Measurements from ENCODE around the gene BTBD3.

BTBD3 gene

DNA sequence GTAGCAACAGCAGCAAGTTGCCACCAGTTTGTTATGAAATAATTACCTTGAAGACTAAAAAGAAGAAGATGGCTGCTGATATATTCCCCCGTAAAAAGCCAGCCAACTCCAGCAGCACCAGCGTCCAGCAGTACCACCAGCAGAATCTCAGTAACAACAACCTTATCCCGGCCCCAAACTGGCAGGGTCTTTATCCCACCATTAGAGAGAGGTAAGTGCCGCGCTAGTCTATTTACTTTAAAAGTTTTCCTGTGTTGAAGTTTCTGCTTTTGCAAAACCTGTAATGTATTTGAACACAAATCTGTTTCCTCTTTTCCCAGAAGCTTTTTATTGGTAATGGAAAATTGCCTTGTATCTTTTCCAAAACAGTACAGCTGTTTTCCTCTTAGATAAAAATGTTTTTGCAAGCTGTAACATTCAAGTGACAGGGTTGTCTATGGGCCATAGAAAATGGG is 725 bp downstream of the BTBD3 start:
- DNase-seq (ENCODE audit: low read depth), result no peak

DNA sequence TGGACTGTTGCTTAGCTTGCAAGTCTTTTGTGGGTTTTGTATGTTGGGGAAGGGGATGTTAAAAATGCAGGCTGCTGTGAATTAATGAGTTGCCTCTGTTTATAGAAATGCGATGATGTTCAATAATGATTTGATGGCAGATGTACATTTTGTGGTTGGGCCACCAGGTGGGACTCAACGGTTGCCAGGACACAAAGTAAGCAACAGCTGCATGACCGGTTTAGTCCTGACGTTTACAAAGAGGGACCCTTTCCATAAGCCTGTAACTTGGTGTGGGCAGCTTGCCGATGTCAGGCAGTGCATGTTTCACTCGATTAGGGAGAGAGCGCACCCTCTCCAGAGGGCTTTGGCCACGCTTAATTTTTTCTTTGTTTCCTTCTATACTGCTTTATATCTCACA is 1.3 kb downstream of the BTBD3 start:
- DNase-seq (ENCODE audit: low read depth), result no peak

DNA sequence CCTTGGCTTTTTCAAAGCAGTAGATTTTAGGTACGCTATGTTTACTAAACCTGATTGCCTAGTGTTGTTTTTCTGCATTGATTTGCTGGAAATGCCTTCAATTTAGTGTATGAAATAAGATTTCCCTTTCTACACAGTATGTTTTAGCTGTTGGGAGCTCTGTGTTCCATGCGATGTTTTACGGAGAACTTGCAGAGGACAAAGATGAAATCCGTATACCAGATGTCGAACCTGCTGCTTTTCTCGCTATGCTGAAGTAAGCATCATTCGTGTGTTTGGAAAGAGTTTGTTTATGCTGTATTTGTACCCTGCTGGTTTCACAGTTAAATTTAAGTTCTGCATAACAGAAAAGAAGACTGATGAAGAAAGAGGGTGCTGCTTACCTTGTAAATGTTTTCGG is 1.9 kb downstream of the BTBD3 start:
- DNase-seq (ENCODE audit: low read depth), result no peak

DNA sequence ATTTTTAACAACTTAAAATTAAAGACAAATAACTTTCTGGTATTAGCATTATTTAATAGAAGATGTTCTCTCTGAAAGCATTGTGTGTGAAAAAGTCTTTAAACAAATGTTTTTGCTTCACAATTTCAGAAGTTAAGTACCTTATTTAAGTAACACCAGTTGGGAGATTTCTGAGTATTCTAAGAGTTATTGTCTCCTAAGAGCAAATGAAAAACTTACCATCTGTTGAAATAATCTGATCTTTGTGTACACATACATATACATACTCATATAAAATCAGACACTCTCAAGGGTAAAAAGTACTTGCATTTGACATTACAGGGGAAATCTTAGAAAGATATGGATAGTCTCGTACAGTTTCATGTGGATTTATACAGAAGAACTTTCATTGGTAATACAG is 2.4 kb downstream of the BTBD3 start:
- no peak for DNase-seq (ENCODE audit: low read depth)

DNA sequence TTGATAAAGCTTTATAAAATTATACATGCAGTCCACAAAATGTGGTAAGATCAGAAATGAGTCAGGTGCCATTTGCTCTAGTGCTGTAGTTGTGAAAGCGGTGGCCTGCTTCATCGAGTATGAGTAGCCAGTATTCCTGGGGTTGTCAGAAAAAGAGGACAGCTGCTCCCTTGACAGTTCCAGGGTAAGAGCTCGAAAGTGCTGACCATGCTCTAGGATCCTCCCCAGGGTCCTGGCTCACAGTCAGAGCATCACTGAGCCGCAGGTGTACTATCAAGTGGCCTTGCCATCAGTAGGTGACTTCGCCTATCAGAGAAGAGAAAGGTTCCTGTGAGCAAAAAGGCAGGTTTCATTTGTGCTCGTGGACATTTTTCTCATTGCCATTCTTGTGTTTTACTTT is 3.6 kb downstream of the BTBD3 start:
- DNase-seq (ENCODE audit: low read depth), result no peak

DNA sequence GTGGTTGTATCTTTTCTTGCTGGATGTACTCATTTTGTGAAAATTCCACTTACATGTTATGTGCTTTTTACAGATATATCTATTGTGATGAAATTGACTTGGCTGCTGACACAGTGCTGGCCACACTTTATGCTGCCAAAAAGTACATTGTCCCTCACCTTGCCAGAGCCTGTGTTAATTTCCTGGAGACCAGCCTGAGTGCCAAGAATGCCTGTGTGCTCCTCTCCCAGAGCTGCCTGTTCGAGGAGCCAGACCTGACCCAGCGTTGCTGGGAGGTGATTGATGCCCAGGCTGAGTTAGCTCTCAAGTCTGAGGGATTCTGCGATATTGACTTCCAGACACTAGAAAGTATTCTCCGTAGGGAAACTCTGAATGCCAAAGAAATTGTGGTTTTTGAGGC is 4.9 kb downstream of the BTBD3 start:
- no peak for DNase-seq (ENCODE audit: low read depth)

DNA sequence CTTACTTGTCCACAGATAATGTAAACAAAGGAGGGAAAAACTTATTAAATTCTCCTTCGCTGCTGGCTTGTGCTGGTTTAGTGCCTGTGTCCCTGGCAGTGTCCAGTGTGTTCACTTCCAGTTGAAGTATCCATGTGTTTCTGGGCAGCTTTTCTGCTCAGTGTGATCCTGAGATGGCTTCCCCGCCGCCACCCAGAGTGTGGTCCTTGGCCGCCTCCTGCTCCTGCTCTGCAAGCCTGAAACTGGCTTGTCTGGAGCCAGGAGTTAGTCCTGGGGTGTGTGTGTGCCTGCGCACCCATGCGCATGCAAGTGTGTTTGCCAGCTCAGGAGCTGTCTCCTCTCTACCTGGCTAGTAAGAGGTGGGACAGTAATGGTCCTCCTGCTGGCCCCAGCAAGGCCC is 7.2 kb downstream of the BTBD3 start:
- DNase-seq (ENCODE audit: low read depth), result no peak

DNA sequence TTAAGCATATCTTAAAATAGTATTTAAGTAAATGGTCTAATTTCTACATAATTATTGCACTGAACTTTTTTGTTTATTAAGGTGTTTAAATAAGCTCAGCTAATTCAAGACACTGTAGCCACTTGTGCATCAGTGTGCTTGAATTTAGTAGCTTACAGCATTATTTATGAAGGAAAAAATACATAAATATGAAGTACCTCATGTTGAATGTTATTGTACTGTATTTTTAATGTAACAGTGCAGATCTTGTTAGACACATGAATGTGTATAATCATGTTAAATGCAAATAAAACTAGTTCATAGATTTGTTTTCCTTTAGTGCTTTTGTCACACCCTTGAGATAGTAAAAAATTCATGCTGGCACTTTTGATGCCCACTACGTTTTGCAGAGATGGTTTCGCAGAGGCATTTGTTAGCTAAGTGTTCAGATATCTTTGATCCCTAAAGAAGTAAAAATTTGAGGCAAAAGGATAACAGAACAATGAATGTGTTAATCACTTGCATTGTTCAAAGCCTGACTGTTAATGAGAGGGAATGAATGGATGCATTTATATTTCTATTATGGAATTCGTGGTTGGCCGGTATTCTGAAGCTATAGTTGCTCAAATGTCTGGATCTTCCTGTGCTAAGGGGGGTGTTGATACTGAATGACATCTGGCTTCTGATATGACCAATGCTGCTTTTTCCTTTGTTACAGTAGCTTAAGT is 8.8 kb downstream of the BTBD3 start:
- DNase-seq (ENCODE audit: low read depth), result no peak

DNA sequence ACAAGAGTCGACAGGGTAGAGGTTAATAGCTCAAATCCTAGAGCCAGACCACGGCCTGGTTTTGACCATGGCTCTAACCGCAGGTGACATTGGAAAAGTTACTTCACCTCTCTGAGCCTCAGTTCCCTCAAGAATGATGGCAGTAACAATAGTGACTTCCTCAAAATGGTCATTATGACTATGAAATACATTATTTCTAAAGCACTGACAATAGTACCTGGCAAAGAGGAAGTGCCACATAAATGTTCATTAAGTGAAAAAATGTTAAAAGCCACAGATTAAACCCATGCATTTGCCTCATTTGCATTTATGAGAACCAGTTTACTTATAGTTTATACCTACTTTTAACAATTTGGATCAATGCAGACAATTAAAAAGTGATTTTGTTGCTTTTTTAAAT is 12.3 kb downstream of the BTBD3 start:
- no peak for DNase-seq (ENCODE audit: low read depth)

DNA sequence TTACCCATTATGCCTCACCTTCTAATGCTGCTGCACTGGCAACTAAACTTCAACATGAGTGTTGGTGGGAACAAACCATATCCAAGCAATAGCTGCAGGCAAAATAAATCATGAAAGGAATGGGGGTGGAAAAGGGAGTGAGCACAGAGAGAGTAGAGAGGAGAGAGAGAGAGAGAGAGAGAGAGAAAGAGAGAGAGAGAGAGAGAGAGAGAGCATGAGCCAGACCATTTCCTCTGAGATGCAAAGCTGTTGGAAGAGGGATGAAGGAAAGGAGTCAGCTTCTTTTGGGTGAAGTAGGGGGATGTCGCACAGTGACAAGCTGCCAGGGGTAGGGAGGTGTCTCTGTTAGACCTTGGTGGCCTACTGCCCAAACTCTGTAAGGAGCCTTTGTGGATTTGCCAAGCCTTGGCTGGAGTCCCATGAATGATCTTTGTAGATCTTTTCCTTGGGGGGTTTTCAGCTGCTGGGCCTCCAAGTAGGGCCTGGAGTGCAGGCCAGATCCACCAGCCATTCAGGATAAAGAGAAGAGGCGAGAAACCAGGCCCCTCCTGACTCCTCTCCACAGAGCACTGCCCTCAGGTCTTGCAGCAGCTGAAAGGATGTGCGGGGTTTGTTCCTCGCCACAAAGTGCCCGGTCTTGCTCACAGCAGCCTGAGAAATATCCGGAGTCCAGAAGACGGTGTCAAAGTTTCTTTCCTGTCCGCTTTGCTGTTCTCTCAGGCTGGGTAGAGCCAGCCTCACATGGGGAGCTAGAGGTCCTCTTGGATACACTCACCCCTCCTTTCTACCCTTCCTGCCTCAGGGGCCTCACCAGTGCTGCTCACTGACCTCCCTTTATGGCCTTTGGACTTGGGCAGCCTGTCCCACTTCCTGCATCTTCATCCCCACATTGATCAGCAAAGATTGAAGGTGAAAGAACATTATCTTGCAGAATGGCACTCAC is 17.8 kb downstream of the BTBD3 start:
- no peak for DNase-seq (ENCODE audit: low read depth)

DNA sequence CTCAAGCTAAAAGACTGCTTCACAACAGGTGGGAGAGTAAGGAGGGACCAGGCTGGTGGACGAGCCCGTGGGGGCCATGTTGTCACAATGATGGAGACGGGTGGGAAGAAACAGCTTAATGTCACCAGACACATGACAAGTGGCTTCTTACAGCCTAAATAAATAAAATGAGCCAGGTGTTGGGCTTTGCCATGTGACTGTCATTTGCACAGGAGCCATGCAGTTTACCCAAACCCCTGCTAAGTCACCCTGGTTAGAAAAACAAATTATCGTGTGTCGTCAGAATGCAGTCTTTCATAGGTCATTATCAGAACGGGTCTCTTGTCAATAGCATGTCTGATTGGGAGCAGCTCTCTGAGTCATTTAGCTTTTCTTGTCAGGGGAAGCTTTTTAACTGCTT is 18.5 kb downstream of the BTBD3 start:
- DNase-seq (ENCODE audit: low read depth), result no peak

DNA sequence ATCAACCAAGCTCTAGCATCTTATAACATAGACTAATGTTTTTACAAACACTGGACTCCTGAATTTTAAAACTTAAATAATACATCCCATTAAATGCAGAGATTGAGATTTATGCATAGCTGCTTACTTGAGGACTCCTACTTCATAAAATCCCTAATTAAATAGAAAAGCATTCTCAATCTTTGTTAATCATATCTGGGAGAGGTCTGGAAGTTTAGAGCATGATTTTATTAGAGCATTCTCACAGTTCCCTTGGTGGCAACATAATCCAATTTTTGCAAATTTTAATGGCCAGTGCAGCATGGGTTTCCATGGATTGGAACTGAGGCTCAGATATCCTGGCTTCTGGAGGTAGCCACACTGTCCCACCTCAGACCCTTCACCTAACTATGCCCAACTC is 19.5 kb downstream of the BTBD3 start:
- DNase-seq (ENCODE audit: low read depth), result no peak

DNA sequence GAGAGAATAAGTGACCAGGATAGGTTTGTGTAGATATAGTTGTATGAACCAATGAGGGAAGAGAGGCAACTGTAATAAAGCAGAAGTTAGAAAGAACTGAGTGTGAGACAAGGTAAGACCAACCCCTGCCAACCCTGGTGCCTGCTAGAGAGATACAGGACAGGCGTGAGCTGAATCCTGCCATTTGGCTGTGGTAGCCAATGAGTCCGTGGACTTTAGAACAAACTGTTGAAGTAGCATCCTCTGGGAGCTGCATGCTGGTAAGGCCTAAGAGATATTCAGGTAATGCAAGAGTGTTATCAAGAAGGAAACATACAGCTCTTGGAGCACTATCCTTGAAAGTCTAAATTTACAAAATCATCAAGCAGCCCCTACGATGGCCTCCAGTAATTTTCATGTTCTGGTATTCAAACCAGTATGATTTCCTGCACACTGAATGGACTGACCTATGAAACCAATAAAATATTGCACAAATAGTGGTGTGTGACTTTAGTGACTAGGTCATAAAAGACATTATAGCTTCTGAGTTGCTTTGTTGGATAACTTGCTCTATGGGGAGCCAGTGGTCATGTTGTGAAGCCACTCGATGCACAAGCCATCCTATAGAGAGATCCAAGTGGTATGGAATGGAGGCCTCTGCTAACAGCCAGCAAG is 24.0 kb downstream of the BTBD3 start:
- no peak for DNase-seq (ENCODE audit: low read depth)

DNA sequence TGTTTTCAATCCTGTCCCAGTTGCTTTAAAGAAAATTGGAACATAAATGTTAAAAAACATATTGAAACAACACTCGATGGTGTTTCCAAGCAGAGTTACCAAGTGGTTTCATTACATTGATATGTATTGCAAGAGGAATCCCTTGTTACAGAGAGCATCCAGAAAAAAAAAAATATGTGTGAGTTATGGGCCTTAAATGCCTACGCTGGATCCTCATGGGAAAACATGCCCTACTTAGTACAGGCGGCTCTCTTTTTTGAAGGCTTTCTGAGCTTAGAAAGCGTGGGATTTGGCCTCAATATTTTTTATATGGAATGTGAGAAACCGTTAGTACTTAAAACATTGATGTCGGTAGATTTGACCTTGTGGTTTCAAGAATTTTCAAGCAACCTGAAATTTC is 26.1 kb downstream of the BTBD3 start:
- no peak for DNase-seq (ENCODE audit: low read depth)

DNA sequence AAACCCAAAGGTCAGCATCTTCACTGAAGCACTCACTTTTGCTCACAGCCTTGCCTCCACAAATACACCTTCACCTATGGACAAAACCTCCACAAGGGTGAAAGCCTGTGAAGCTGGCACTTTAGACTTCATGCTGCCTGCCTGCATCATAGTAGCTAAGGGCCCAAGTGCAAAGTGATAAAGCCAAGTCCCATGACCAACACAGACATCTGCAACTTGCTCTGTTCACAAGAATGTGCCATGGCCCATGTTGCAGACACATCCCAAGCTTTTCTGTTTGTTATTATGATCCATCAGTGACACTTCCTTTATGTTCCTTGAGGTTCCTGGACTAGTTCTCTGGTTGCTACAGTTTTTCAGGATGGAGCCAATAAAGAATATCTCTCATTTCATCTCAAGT is 31.1 kb downstream of the BTBD3 start:
- DNase-seq (ENCODE audit: low read depth), result no peak

DNA sequence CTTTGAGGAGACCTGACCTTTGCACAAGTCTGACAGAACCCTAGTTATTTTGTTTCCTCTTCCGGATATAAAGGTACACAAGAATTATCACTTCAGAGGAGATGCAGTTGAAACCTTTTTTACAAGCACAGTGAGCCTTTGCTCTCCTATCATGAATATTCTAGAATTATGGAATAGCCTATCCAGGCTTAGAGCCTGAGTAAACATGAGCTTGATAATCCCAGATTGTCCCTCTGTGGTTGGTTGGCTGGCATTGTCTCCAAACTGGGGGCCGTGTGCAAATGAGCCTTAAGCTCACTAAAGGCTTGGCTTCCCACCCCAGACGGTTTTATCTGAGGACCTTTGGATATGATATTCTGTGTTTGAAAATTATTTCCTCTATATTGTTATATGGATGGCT is 32.0 kb downstream of the BTBD3 start:
- DNase-seq (ENCODE audit: low read depth), result no peak

DNA sequence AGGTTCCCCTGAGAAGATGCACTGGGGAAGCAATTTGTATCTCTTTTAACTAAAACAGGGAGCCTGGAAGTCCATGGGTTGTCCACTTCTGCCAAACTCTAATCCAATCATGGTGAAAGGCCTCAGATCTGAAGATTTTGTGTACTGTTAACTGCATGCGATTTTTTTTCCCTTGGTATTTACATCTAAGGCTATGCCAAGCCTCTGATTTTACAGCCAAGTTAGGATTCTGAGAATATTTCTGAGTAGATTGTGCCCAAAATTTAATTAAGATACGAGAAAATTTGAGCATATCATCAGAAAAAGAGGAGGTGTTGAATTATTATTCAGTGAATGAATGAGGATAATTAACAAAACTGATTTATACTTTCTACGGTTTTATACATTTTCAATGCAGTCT is 34.0 kb downstream of the BTBD3 start:
- no peak for DNase-seq (ENCODE audit: low read depth)

DNA sequence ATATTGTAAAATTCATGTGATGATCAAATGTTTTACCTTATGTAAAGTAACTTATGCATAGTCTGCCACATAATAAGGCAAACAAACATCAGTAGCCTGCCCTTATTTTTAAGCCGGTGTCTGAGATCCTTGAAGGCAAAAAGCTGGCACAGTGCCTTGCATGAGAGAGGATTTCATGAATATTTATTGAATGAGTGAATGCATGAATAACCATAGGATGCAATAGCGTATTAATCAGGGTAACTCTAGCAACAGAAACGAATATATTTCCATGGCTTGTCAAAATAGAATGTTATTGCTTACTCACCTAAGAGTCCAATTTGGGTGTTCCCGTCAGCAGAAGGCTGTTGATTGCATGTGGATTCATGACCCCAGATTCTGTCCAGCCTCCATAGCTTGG is 34.9 kb downstream of the BTBD3 start:
- no peak for DNase-seq (ENCODE audit: low read depth)

DNA sequence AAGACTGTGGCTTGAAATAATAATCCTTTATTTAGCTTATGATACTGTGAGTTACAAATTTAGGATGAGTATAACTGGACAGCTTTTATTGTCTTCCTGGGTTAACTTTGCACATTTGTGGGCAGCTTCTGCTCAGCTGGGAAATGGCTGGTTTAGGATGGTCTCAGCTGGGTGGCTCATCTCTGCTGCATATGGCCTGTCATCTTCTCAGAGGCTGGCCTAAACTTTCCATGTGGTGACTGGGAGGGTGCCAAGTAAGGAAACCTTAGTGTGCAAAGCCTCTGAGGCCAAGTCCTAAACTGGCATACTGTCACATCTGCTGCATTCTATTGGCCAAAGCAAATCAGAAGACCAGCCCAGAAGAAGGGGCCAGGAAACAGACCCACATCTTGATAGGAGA is 40.2 kb downstream of the BTBD3 start:
- no peak for DNase-seq (ENCODE audit: low read depth)

DNA sequence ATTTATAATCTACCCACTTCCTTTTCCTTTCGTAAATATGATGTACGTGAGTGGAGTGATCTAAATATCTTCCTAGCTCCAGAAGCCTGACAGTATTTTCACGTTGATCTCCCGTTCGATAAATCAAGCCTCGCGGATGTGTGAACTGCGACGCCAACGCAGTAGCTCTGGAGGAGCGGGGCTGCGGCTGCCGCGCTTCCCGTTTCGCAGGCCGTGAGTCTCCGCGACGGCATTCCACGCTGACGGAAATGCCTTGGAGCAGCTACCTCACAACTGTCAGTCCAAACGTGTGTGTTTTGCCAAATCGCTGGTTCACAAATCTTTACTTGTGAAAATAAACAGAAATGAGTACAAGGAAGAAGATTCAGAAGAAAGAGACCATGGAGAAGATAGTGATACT is 41.2 kb downstream of the BTBD3 start:
- DNase-seq (ENCODE audit: low read depth), result no peak

DNA sequence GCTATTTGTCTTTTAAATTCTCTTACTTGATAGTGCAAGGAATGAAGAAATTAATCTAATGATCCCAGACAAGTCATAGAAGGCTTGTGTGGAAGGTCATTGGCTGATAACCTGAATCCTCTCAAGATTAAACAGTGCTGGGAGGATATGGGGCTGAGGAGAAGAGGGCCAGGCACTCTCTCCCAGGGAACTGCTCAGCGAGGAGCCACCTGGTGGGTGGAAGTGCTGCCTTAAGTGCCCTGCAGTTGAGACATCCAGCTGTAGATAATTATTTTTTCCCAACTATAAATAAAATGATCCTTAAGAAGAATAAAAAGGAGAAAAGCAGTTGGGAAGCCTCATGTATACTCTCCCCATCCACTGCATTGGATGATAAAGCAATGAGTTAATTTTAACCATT is 47.9 kb downstream of the BTBD3 start:
- no peak for DNase-seq (ENCODE audit: low read depth)

DNA sequence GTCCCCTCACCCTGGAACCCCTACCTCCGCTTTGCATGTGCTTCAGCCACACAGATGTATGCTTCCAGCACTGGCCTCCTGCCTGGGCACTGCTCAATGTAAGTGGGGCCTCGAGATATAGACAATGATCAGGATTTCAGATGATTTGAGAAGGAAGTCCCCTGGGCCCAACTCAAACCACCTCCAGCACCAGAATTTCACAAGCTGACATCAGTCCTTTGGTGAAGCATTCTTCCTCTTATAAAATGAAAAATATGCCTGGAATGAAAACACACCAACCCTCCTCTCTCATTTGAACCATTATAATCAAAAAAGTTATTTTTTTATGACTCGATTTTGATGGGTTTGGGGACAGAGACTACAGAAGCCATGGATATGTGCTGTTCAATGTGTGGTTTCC is 48.5 kb downstream of the BTBD3 start:
- no peak for DNase-seq (ENCODE audit: low read depth)

DNA sequence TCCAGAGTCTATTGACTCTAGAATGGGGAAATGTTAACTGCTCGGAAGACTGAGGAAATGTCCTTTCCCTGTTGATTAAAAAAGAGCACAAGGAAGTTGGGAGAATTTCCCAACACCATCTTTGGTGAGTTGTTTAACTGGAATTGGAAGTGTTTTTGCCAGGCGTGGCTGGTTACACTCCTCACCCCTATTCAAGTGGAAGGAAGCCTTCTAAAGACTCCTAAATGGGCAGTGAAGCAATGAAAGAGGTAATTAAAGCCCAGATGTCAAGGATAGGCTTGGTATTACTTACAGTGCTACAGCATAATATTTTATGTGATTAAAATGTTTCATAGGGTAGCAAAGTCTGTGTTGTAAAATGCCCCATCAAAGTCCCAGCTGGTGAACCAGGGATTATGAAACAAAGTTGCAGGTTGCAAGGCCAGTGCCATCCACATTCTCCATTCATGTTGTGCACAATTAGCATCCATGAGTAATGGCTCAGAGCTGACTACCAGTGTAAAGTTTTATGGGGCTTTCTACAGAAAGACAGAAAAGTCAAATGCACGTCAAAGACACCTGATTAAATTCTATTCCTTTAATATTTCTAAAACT is 52.6 kb downstream of the BTBD3 start:
- no peak for DNase-seq (ENCODE audit: low read depth)
